ENCODE results near the gene MYRF. TPM values are rescaled to one million over a fixed set of nuclear protein-coding genes. Genes with fewer than 3 reads are reported as not detected.

MYRF gene
- total RNA-seq, 4 donors from 2014 or later = 18.2 to 80.9 (median 49.9) TPM

DNA sequence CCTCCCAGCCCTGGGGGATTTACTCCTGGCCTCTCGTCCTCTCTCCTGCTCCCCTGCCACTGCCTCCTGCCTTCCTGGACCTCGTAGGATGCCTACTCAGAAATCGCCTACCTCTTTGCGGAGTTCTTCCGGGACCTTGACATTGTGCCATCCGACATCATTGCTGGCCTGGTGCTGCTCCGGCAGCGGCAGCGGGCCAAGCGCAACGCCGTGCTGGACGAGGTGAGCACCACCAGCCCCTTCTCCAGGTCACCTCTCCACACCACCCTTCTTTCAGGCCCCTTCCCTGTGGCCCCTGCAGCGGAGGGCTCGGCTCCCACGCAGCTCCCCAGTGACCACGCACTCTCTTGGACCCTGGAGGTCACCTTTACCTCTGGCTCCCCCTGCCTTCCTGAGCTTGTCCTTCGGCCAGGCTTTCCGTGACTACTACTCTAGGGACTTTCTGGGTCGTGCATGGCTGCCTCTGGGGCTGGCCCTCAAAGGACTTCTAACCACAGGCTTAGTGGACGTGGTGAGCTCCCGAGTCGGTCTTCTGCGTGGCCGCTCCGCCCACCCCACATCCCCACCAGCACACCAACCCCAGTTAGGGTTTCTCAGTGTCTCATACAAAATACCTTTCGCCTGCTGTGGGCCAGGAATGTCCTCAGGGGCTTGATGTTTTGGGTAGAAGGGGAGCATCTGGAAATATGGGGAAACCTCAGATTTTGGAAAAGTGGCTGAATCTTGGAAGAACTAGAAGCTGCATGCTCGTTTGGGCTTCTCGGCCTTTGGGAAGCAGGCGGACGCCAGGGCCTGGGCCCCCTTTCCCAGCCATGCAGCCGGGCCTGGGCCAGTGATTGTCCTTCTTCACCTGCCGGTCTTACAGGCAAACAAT lies 24.1 kb upstream of the MYRF start:
- DNase-seq = no peak

DNA sequence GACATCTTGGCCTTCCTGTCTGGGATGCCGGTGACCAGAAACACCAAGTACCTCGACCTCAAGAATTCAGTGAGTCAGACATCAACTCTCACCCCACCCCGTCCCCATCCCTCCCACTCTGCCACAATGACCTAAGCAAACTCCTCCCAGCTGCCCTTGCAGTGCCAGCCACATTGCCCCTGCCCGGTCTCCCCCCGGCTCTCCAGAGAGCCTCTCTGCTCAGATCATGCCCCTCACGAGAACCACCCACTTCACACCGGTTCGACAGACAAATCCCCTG lies 23.6 kb upstream of the MYRF start:
- Histone ChIP-seq H3K9me3 (no peaks in the 10 kb centered on the region), H3K4me1 (no peaks in the 10 kb centered on the region), H3K36me3 (peaks cover 0 to 45% (median 0%) of the 10 kb centered on the region in 3 donors), H3K27me3 (no peaks in the 10 kb centered on the region), H3K27ac (no peak overlapping the region), H3K4me3 (no peak overlapping the region)
- no peak for TF ChIP-seq POLR2A (IDR thresholded peaks at IDR 0.05)
- TF ChIP-seq, protein P1, sequence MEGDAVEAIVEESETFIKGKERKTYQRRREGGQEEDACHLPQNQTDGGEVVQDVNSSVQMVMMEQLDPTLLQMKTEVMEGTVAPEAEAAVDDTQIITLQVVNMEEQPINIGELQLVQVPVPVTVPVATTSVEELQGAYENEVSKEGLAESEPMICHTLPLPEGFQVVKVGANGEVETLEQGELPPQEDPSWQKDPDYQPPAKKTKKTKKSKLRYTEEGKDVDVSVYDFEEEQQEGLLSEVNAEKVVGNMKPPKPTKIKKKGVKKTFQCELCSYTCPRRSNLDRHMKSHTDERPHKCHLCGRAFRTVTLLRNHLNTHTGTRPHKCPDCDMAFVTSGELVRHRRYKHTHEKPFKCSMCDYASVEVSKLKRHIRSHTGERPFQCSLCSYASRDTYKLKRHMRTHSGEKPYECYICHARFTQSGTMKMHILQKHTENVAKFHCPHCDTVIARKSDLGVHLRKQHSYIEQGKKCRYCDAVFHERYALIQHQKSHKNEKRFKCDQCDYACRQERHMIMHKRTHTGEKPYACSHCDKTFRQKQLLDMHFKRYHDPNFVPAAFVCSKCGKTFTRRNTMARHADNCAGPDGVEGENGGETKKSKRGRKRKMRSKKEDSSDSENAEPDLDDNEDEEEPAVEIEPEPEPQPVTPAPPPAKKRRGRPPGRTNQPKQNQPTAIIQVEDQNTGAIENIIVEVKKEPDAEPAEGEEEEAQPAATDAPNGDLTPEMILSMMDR (IDR thresholded peaks at IDR 0.05) = no peak
- DNase-seq = no peak

More for the DNA sequence above, 24.1 kb upstream of the MYRF start:
- no peaks in the 10 kb centered on the region for H3K9me3 ChIP-seq
- H3K36me3 ChIP-seq = peaks cover 0 to 50% (median 0%) of the 10 kb centered on the region in 3 donors
- H3K27me3 ChIP-seq = no peaks in the 10 kb centered on the region
- no peak overlapping the region for H3K27ac ChIP-seq
- H3K4me3 ChIP-seq = no peak overlapping the region
- no peaks in the 10 kb centered on the region for H3K4me1 ChIP-seq
- no peak for TF ChIP-seq POLR2A (IDR thresholded peaks at IDR 0.05)
- TF ChIP-seq, protein P1 (IDR thresholded peaks at IDR 0.05) = no peak

DNA sequence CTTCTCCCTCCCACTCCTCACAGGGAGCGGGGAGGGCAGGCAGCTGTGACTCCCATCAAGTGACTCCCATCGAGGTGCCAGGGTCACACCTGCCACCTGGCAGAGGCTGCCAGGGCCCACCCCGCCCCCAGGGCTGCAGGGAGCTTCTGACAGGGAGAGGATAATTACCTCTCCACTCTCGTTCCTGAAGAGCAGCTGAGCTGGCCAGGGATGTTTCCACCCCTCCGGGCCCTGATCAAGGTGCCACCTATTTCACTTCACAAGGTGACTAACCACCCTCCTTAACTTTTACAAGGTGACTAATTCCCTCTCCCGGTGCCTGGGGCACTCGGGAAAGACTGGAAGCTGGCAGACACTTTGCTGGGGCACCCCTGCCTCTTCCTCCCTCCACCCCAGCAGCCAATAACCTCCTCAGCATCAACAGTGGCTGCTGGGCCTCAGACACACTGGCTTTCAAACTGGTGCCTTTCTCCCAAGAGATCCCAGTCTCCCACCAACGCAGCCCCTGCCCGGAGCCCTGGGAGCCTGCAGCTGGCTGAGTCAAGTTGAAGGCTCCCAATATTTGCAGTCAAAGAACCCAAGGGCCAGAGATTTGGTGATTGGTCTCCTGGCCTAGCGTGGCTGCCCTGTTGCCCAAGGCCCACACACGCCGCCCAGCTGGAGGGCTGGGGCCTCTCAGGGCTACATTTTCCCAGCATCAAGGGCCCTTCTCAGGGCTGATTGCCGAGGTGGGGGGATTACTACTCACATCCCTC lies 22.0 kb upstream of the MYRF start:
- H3K36me3 ChIP-seq = peaks cover 0 to 41% (median 0%) of the 10 kb centered on the region in 3 donors
- H3K9me3 ChIP-seq = no peaks in the 10 kb centered on the region
- TF ChIP-seq POLR2A (IDR thresholded peaks at IDR 0.05) = no peak
- TF ChIP-seq, protein P1 (IDR thresholded peaks at IDR 0.05) = no peak
- no peak for DNase-seq
- H3K27ac ChIP-seq = no peak overlapping the region
- no peaks in the 10 kb centered on the region for H3K4me1 ChIP-seq
- H3K27me3 ChIP-seq = no peaks in the 10 kb centered on the region
- H3K4me3 ChIP-seq = no peak overlapping the region

DNA sequence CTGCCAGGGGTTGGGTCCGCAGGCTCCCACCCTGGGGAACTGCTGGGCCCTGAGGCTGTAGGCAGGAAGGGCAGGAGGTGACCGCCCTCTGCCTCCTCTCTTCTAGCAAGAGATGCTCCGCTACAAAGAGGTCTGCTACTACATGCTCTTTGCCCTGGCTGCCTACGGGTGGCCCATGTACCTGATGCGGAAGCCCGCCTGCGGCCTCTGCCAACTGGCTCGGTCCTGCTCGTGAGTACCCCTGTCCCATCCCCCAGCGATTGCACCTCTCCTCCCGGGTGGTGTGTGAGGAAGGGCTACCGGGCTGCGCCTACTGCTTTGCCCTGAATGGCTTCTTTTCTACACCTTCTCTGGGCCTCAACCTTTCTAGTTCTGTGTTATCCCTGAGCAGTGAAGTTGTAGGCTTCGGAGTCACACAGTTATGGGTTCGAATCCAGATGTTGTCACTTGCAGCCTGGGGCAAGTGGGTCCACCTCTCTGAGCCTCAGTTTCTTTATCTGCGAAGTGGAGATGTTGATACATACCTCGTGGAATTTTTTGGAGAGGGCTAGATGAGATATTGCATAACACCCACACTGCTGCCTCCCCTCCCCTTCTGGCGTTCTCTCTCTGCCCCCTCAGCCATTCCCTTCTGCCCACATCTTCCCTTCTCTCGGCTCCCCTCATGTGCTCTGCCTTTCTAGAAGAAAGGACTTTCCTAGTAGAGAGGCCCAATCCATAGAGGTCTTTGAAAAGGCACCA lies 21.1 kb upstream of the MYRF start:
- no peak overlapping the region for H3K4me3 ChIP-seq
- H3K4me1 ChIP-seq = no peaks in the 10 kb centered on the region
- no peak overlapping the region for H3K27ac ChIP-seq
- peaks cover 0 to 41% (median 0%) of the 10 kb centered on the region in 3 donors for H3K36me3 ChIP-seq
- H3K9me3 ChIP-seq = no peaks in the 10 kb centered on the region
- DNase-seq = no peak
- H3K27me3 ChIP-seq = no peaks in the 10 kb centered on the region
- TF ChIP-seq POLR2A (IDR thresholded peaks at IDR 0.05) = no peak
- TF ChIP-seq, protein P1 (IDR thresholded peaks at IDR 0.05) = no peak

DNA sequence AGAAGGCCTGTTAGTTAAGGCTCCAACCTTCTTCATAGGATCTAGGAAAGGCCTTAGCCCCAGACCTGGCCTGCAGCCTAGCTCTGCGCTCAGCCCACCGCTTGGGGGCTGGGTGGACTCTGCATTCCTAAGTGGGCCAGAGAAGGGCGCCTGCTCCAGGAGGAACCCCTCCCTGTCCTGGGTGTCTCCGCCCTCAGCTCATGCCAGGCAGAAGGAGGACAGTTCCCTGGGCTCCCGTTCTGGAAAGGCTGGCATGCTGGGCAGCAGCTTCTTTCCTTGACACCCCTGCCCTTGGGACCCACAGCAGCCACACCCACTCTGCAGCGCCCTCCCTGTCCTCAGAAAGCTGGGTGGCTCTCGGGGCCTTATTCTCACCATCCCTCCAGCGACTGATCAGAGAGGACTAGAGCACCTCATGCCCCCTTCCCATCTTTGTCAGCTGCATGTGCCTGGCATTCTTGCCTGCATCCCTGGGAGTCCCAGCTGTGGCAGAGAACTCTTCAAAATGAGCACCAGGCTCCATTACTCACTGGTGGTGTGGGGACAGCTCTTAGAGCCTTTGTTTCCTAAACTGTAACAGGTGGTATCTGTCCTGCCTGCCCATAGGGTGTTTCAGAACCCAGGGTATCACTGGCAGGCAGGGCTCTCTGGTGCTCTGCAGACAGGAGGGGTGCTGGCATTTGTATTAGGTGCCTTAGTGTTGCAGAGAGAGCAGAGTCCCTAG lies 20.3 kb upstream of the MYRF start:
- no peaks in the 10 kb centered on the region for H3K9me3 ChIP-seq
- H3K27ac ChIP-seq = no peak overlapping the region
- peaks cover 0 to 37% (median 0%) of the 10 kb centered on the region in 3 donors for H3K36me3 ChIP-seq
- no peaks in the 10 kb centered on the region for H3K4me1 ChIP-seq
- H3K4me3 ChIP-seq = no peak overlapping the region
- no peaks in the 10 kb centered on the region for H3K27me3 ChIP-seq
- TF ChIP-seq POLR2A (IDR thresholded peaks at IDR 0.05) = no peak
- TF ChIP-seq, protein P1 (IDR thresholded peaks at IDR 0.05) = no peak
- DNase-seq = no peak
